Right cardiac atrium (tissue), 5 donors: ENCODE measurements around the gene SOD2. TPM values are rescaled to one million over a fixed set of nuclear protein-coding genes. Genes with fewer than 3 reads are reported as not detected.
A peak's percentile ranks its signal among the peaks of the same experiment; 100 is the strongest.
"Not testable (repeated sequence)": the region's sequence is repeated elsewhere in the genome, so short reads cannot be mapped to it uniquely, and the experiment has no call there.

Source experiments
- ATAC-seq, 2 donors: fragments of 200-7000 bp; cut with Tn5 transposase; one replicate each; pipeline versions ENCODE4 v1.8.0 to v1.9.1; 2020; ENCODE audit warnings: moderate library complexity in 2 of 2, mild to moderate bottlenecking in 1 of 2
- DNase-seq, 3 donors: peaks; one replicate each; pipeline ENCODE4 v3.0.0-alpha.2; 2020
- H3K27ac ChIP-seq: one replicate; pipeline ENCODE4 v1.5.1; 2013; ENCODE audit warnings: mild to moderate bottlenecking, low read length, control low read depth, moderate library complexity
- H3K27me3 ChIP-seq: one replicate; pipeline ENCODE4 v1.6.1; 2013; ENCODE audit not compliant: control insufficient read depth, insufficient read depth
- H3K4me1 ChIP-seq: one replicate; pipeline ENCODE4 v1.6.1; 2013; ENCODE audit warnings: low read length; ENCODE audit not compliant: control insufficient read depth, insufficient read depth
- H3K4me3 ChIP-seq: one replicate; pipeline ENCODE4 v1.5.1; 2013; ENCODE audit warnings: low read length, control low read depth
- H3K9me3 ChIP-seq: one replicate; pipeline ENCODE4 v1.6.1; 2013; ENCODE audit warnings: low read length; ENCODE audit not compliant: control insufficient read depth
- WGBS: extraction: QIAGEN DNeasy Blood & Tissue Kit; methylation state at CpG from one replicate; pipeline ENCODE4 v1.1.7; 2013; 5-methylcytosine and 5-hydroxymethylcytosine counted together
- intact Hi-C, 4 donors: fragments of 100-400 bp; cut with DNase I; formaldehyde crosslinking; loops; one replicate each; pipeline versions ENCODE4 v1.11.0 to v1.14.0; 2022 to 2023
- polyA plus RNA-seq: library from polyadenylated mRNA; stranded (reverse); fragments of 200-250 nt; gene quantifications from one replicate; pipeline ENCODE4 v1.2.3, GENCODE V29; 2013
- total RNA-seq, 4 donors: library from RNA; stranded (reverse); fragmentation: NEBNext Ultra II Directional; extraction: Animal tissue kit (Norgen Biotek cat#: 25700); gene quantifications; one replicate each; pipeline ENCODE4 v1.2.1, GENCODE V29; 2021
- donor health status: healthy with polysubstance abuse.
- donor health status: DM: no; HTN: yes; CAD: no.
- donor health status: DM: no; HTN: no; CAD: no.
- donor health status: DM: no; HTN: yes; CAD: no; lungs with severe emphysema.
- donor health status: DM: yes; HTN: yes; CAD: no.

The SOD2 gene
- total and polyA plus RNA-seq, 5 donors, result 341 to 606 (median 586) TPM

- Histone ChIP-seq H3K27me3 (no peaks in the 10 kb centered on the region), H3K9me3 (no peaks in the 10 kb centered on the region), H3K4me3 (no peak overlapping the region), H3K27ac (no peak overlapping the region), H3K4me1 (peaks cover 4% of the 10 kb centered on the region)
- WGBS, result 98% methylated on average over 1 of the region's 1 CpG
- intact Hi-C loops, result no loop called here
- ATAC-seq (no peak), DNase-seq (no peak)
These were observed 10.2 kb downstream of the SOD2 start for GRCh38 chr6:159682810-159683209.

- 77% methylated on average over 3 of the region's 3 CpGs for whole genome bisulfite sequencing
- no peak for DNase-seq
- no peak overlapping the region for H3K27ac ChIP-seq
- intact Hi-C loops, result no loop called here
- H3K9me3 ChIP-seq, result no peaks in the 10 kb centered on the region
- H3K27me3 ChIP-seq, result no peaks in the 10 kb centered on the region
- ATAC-seq, result no peak
- H3K4me3 ChIP-seq, result no peak overlapping the region
- peaks cover 4% of the 10 kb centered on the region for H3K4me1 ChIP-seq
These were observed 10.7 kb downstream of the SOD2 start for GRCh38 chr6:159682295-159682694.

- DNase-seq (no peak), ATAC-seq (peak; percentile 10 to 59)
- no peak overlapping the region for H3K27ac ChIP-seq
- WGBS, result 68% methylated on average over 10 of the region's 10 CpGs
- no peaks in the 10 kb centered on the region for H3K27me3 ChIP-seq
- H3K4me3 ChIP-seq, result no peak overlapping the region
- H3K9me3 ChIP-seq, result no peaks in the 10 kb centered on the region
- intact Hi-C loops, result no loop called here
- H3K4me1 ChIP-seq, result peaks cover 3% of the 10 kb centered on the region
These were observed 11.7 kb downstream of the SOD2 start for GRCh38 chr6:159681191-159681880.

- Histone ChIP-seq H3K27ac (no peak overlapping the region), H3K9me3 (no peaks in the 10 kb centered on the region), H3K4me1 (peaks cover 3% of the 10 kb centered on the region), H3K27me3 (no peaks in the 10 kb centered on the region), H3K4me3 (no peak overlapping the region)
- intact Hi-C loops, result no loop called here
- ATAC-seq, result no peak
- 84% methylated on average over 3 of the region's 3 CpGs for WGBS
- DNase-seq, result no peak
These were observed 12.9 kb downstream of the SOD2 start for GRCh38 chr6:159680104-159680503.

GRCh38 chr6:159679091-159680077, 13.7 kb downstream of the SOD2 start:
- intact Hi-C loops, result no loop called here
- Histone ChIP-seq H3K4me1 (peaks cover 3% of the 10 kb centered on the region), H3K4me3 (no peak overlapping the region), H3K27ac (no peak overlapping the region), H3K9me3 (no peaks in the 10 kb centered on the region), H3K27me3 (no peaks in the 10 kb centered on the region)
- DNase-seq (no peak), ATAC-seq (no peak)
- 80% methylated on average over 5 of the region's 5 CpGs for WGBS

GRCh38 chr6:159678574-159678973, 14.5 kb downstream of the SOD2 start:
- 95% methylated on average over 3 of the region's 3 CpGs for WGBS
- no peak overlapping the region for H3K4me3 ChIP-seq
- no peaks in the 10 kb centered on the region for H3K9me3 ChIP-seq
- no peaks in the 10 kb centered on the region for H3K27me3 ChIP-seq
- no peak for DNase-seq
- intact Hi-C loops, result no loop called here
- no peak overlapping the region for H3K27ac ChIP-seq
- peaks cover 3% of the 10 kb centered on the region for H3K4me1 ChIP-seq
- no peak for ATAC-seq

- no peak overlapping the region for H3K27ac ChIP-seq
- no peak for DNase-seq
- 99% methylated on average over 5 of the region's 5 CpGs for WGBS
- peaks cover 3% of the 10 kb centered on the region for H3K4me1 ChIP-seq
- ATAC-seq, result no peak
- no peak overlapping the region for H3K4me3 ChIP-seq
- H3K27me3 ChIP-seq, result no peaks in the 10 kb centered on the region
- intact Hi-C loops, result no loop called here
- no peaks in the 10 kb centered on the region for H3K9me3 ChIP-seq
These were observed 15.4 kb downstream of the SOD2 start for GRCh38 chr6:159677506-159678165.

GRCh38 chr6:159676890-159677505, 16.0 kb downstream of the SOD2 start:
- DNase-seq, result no peak
- Histone ChIP-seq H3K4me3 (no peak overlapping the region), H3K27ac (no peak overlapping the region), H3K4me1 (peaks cover 3% of the 10 kb centered on the region), H3K9me3 (no peaks in the 10 kb centered on the region), H3K27me3 (no peaks in the 10 kb centered on the region)
- 79% methylated on average over 6 of the region's 6 CpGs for WGBS
- ATAC-seq, result no peak
- intact Hi-C loops, result no loop called here

- ATAC-seq, H3K27ac ChIP-seq, H3K9me3 ChIP-seq: not testable (repeated sequence)
These were observed 16.8 kb downstream of the SOD2 start for GRCh38 chr6:159676236-159676635.

GRCh38 chr6:159665868-159666635, 27.0 kb downstream of the SOD2 start:
- Histone ChIP-seq H3K4me1 (no peaks in the 10 kb centered on the region), H3K27me3 (no peaks in the 10 kb centered on the region), H3K27ac (no peak overlapping the region), H3K4me3 (no peak overlapping the region), H3K9me3 (no peaks in the 10 kb centered on the region)
- DNase-seq, result no peak
- WGBS, result 81% methylated on average over 7 of the region's 7 CpGs
- intact Hi-C loops, result no loop called here
- no peak for ATAC-seq

More at GRCh38 chr6:159676236-159676635, 16.8 kb downstream of the SOD2 start:
- H3K4me3 ChIP-seq, DNase-seq, H3K4me1 ChIP-seq, H3K27me3 ChIP-seq, intact Hi-C loops: not testable (repeated sequence)
- WGBS, result 91% methylated on average over 4 of the region's 4 CpGs
